Thoracic aorta (tissue), 2 donors: ENCODE data around the gene EBI3. TPM values are rescaled to one million over a fixed set of nuclear protein-coding genes. Genes with fewer than 3 reads are reported as not detected.
A peak's percentile ranks its signal among the peaks of the same experiment; 100 is the strongest.
"Not testable (repeated sequence)": the region's sequence is repeated elsewhere in the genome, so short reads cannot be mapped to it uniquely, and the experiment has no call there.

ENCODE experiments used
- ATAC-seq: fragments of 150-250 bp; one replicate; pipeline ENCODE4 v1.8.0; 2017; ENCODE audit warnings: low read depth; ENCODE audit not compliant: insufficient number of reproducible peaks, low FRiP score
- DNase-seq: peaks from one replicate; pipeline ENCODE4 v3.0.0-alpha.2; 2020; ENCODE audit warnings: low spot score
- H3K27ac ChIP-seq, 2 donors: fragments of 200-600 bp; sonication (generic); 1 replicate in 1 of 2; 2 replicates in 1 of 2; pipeline ENCODE4 v1.5.1; 2016; ENCODE audit warnings: mild to moderate bottlenecking in 2 of 2, moderate library complexity in 2 of 2
- H3K27me3 ChIP-seq: fragments of 200-600 bp; sonication (generic); replicated peaks from 2 replicates; pipeline ENCODE4 v1.6.0; 2016; ENCODE audit warnings: mild to moderate bottlenecking; ENCODE audit not compliant: insufficient read depth
- H3K36me3 ChIP-seq: fragments of 200-600 bp; sonication (generic); one replicate; pipeline ENCODE4 v1.5.1; 2016
- H3K4me1 ChIP-seq, 2 donors: fragments of 200-600 bp; sonication (generic); 1 replicate in 1 of 2; 2 replicates in 1 of 2; pipeline versions ENCODE4 v1.5.1 to v1.6.0; 2016; ENCODE audit warnings: low read depth in 2 of 2, mild to moderate bottlenecking in 1 of 2; ENCODE audit not compliant: control insufficient read depth in 1 of 2
- H3K4me3 ChIP-seq: fragments of 200-600 bp; sonication (generic); 2 replicates; pipeline ENCODE4 v1.5.1; 2016; ENCODE audit warnings: mild to moderate bottlenecking
- H3K9me3 ChIP-seq: fragments of 200-600 bp; sonication (generic); 2 replicates; pipeline ENCODE4 v1.5.1; 2016
- CTCF ChIP-seq: fragments of 200-600 bp; sonication (generic); IDR thresholded peaks from one replicate; pipeline ENCODE4 v1.5.1; 2019; ENCODE audit warnings: antibody characterized with exemption
- total RNA-seq, 2 donors: library from RNA; depleted of rRNA; stranded (reverse); fragments of >200 nt; gene quantifications; one replicate each; pipeline versions ENCODE4 v1.1.0 to v1.2.3, GENCODE V29; 2016

Gene EBI3
- total RNA-seq, 2 donors from 2014 or later: 1.9 to 16.1 TPM

- Histone ChIP-seq H3K4me1 (peaks cover 0 to 3% of the 10 kb centered on the region in 2 donors), H3K4me3 (no peak overlapping the region), H3K27me3 (no peaks in the 10 kb centered on the region), H3K36me3 (no peaks in the 10 kb centered on the region), H3K9me3 (no peaks in the 10 kb centered on the region), H3K27ac (no peak overlapping the region)
- ATAC-seq: no peak
- TF ChIP-seq CTCF: no peak
- no peak for DNase-seq
These were observed 3.4 kb upstream of the EBI3 start for GRCh38 chr19:4225885-4226284.

GRCh38 chr19:4227771-4228170 is 1.6 kb upstream of the EBI3 start:
- ATAC-seq (no peak), DNase-seq (no peak)
- TF ChIP-seq CTCF: no peak
- H3K9me3 ChIP-seq: no peaks in the 10 kb centered on the region
- no peak overlapping the region for H3K27ac ChIP-seq
- no peaks in the 10 kb centered on the region for H3K27me3 ChIP-seq
- peaks cover 0 to 3% of the 10 kb centered on the region in 2 donors for H3K4me1 ChIP-seq
- no peaks in the 10 kb centered on the region for H3K36me3 ChIP-seq
- H3K4me3 ChIP-seq: no peak overlapping the region

- no peaks in the 10 kb centered on the region for H3K27me3 ChIP-seq
- peak overlapping the region; percentile 42 for H3K4me3 ChIP-seq
- no peak overlapping the region for H3K27ac ChIP-seq
- peaks cover 0 to 3% of the 10 kb centered on the region in 2 donors for H3K4me1 ChIP-seq
- no peaks in the 10 kb centered on the region for H3K36me3 ChIP-seq
- ATAC-seq (no peak), DNase-seq (no peak)
- TF ChIP-seq CTCF: no peak
- no peaks in the 10 kb centered on the region for H3K9me3 ChIP-seq
These were observed 551 bp upstream of the EBI3 start for GRCh38 chr19:4228765-4229178.

GRCh38 chr19:4230237-4230636 is 914 bp downstream of the EBI3 start:
- not testable (repeated sequence) for H3K4me3 ChIP-seq, ATAC-seq, H3K4me1 ChIP-seq, H3K36me3 ChIP-seq, H3K9me3 ChIP-seq, H3K27me3 ChIP-seq, DNase-seq, H3K27ac ChIP-seq

GRCh38 chr19:4231521-4231920 is 2.2 kb downstream of the EBI3 start:
- not testable (repeated sequence) for H3K4me3 ChIP-seq, H3K27ac ChIP-seq, H3K4me1 ChIP-seq, H3K9me3 ChIP-seq, DNase-seq, ATAC-seq, H3K27me3 ChIP-seq, H3K36me3 ChIP-seq

GRCh38 chr19:4232139-4232538 is 2.8 kb downstream of the EBI3 start:
- H3K4me1 ChIP-seq, H3K9me3 ChIP-seq, H3K27ac ChIP-seq, DNase-seq, ATAC-seq, H3K27me3 ChIP-seq, H3K4me3 ChIP-seq, H3K36me3 ChIP-seq: not testable (repeated sequence)

GRCh38 chr19:4232614-4233281 is 3.4 kb downstream of the EBI3 start:
- no peak overlapping the region for H3K27ac ChIP-seq
- no peaks in the 10 kb centered on the region for H3K9me3 ChIP-seq
- no peak for TF ChIP-seq CTCF
- no peaks in the 10 kb centered on the region for H3K36me3 ChIP-seq
- no peak overlapping the region for H3K4me3 ChIP-seq
- H3K27me3 ChIP-seq: no peaks in the 10 kb centered on the region
- DNase-seq (no peak), ATAC-seq (no peak)
- H3K4me1 ChIP-seq: peaks cover 0 to 3% of the 10 kb centered on the region in 2 donors
